HepG2 (cell line): ENCODE measurements around the gene CYTH2. TPM values are rescaled to one million over a fixed set of nuclear protein-coding genes. Genes with fewer than 3 reads are reported as not detected.

Source experiments
- ARHGAP35 ChIP-seq: sonication (generic); formaldehyde crosslinking; IDR thresholded peaks from 2 replicates; pipeline ENCODE4 v1.9.0; 2022; ENCODE audit warnings: mild to moderate bottlenecking, inconsistent platforms, moderate library complexity, missing genetic modification reagents, borderline replicate concordance
- ATF4 ChIP-seq, 2 experiments: fragments of 450-650 bp in 1 of 2; sonication (generic) in 1 of 2; formaldehyde crosslinking; IDR thresholded peaks; 2 replicates each; pipeline versions ENCODE4 v1.5.0 to v1.8.0; 2020 to 2022; ENCODE audit warnings: mild to moderate bottlenecking in 1 of 2, missing genetic modification reagents in 1 of 2
- ATM ChIP-seq: fragments of 450-650 bp; IDR thresholded peaks from 2 replicates; pipeline ENCODE4 v1.7.1; 2017; ENCODE audit warnings: mild to moderate bottlenecking, borderline replicate concordance
- EHMT2 ChIP-seq: fragments of 200-600 bp; sonication (generic); IDR thresholded peaks from 2 replicates; pipeline ENCODE4 v1.7.0; 2017; ENCODE audit warnings: antibody characterized with exemption, low read depth, low read length, borderline replicate concordance
- FOXA3 ChIP-seq: IDR thresholded peaks from 2 replicates; pipeline ENCODE4 v1.6.1; 2016; ENCODE audit warnings: missing genetic modification reagents, missing compliant biosample characterization
- MED13 ChIP-seq: sonication (generic); formaldehyde crosslinking; IDR thresholded peaks from 2 replicates; pipeline ENCODE4 v1.5.0; 2020; ENCODE audit warnings: missing genetic modification reagents
- NCOA2 ChIP-seq: sonication (generic); formaldehyde crosslinking; IDR thresholded peaks from 2 replicates; pipeline ENCODE4 v1.8.0; 2022; ENCODE audit warnings: inconsistent platforms
- PRMT3 ChIP-seq: sonication (generic); formaldehyde crosslinking; IDR thresholded peaks from 2 replicates; pipeline ENCODE4 v1.8.1; 2022; ENCODE audit warnings: low read depth, mild to moderate bottlenecking, moderate library complexity, missing genetic modification reagents, borderline replicate concordance
- REST ChIP-seq, 2 experiments: IDR thresholded peaks; 2 replicates each; pipeline ENCODE4 v1.6.1; 2011 to 2012; ENCODE audit warnings: low read length in 2 of 2, borderline replicate concordance in 1 of 2, low read depth in 1 of 2, mild to moderate bottlenecking in 1 of 2, moderate library complexity in 1 of 2
- SALL1 ChIP-seq: sonication (generic); formaldehyde crosslinking; IDR thresholded peaks from 2 replicates; pipeline ENCODE4 v1.8.0; 2022; ENCODE audit warnings: mild to moderate bottlenecking, missing genetic modification reagents
- SP5 ChIP-seq: IDR thresholded peaks from 2 replicates; pipeline ENCODE4 v1.6.1; 2016; ENCODE audit warnings: low read depth, borderline replicate concordance
- ZBTB7A ChIP-seq: sonication (generic); formaldehyde crosslinking; IDR thresholded peaks from 2 replicates; pipeline ENCODE4 v1.8.0; 2022; ENCODE audit warnings: mild to moderate bottlenecking, missing genetic modification reagents
- ZNF160 ChIP-seq: sonication (generic); formaldehyde crosslinking; IDR thresholded peaks from 2 replicates; pipeline ENCODE4 v1.8.0; 2022; ENCODE audit warnings: mild to moderate bottlenecking, inconsistent platforms, missing genetic modification reagents
- ZNF17 ChIP-seq: sonication (generic); formaldehyde crosslinking; IDR thresholded peaks from 2 replicates; pipeline ENCODE4 v1.5.0; 2020; ENCODE audit warnings: mild to moderate bottlenecking, missing genetic modification reagents
- ZNF331 ChIP-seq: sonication (generic); formaldehyde crosslinking; IDR thresholded peaks from 2 replicates; pipeline ENCODE4 v1.4.0; 2020; ENCODE audit warnings: missing genetic modification reagents
- ZNF644 ChIP-seq: IDR thresholded peaks from 2 replicates; pipeline ENCODE4 v1.6.1; 2016; ENCODE audit warnings: low read depth
- ZNF788 ChIP-seq: sonication (generic); formaldehyde crosslinking; IDR thresholded peaks from 2 replicates; pipeline ENCODE4 v1.5.0; 2020; ENCODE audit warnings: mild to moderate bottlenecking, missing genetic modification reagents, borderline replicate concordance
- ZNF792 ChIP-seq: IDR thresholded peaks from 2 replicates; pipeline ENCODE4 v1.6.1; 2016
- polyA plus RNA-seq, 8 experiments: library from polyadenylated mRNA; depleted of rRNA in 3 of 8; stranded (reverse) in 7 of 8; unstranded in 1 of 8; fragments of >200 nt; fragmentation: Illumina TruSeq in 4 of 8; extraction: Trizol in 4 of 8; gene quantifications; 2 replicates each; pipeline versions ENCODE4 v1.2.1 to v1.2.3, GENCODE V29; 2011 to 2016; ENCODE audit warnings: low read depth in 4 of 8, missing spikeins in 1 of 8, mixed read lengths in 1 of 8; ENCODE audit not compliant: insufficient read depth in 1 of 8
- total RNA-seq, 5 experiments: library from RNA; depleted of rRNA; stranded (reverse); fragments of >200 nt; fragmentation: Illumina TruSeq; extraction: Trizol; gene quantifications; 2 replicates each; pipeline ENCODE4 v1.2.3, GENCODE V29; 2016; ENCODE audit warnings: low read depth in 1 of 5
- TF ChIP-seq, protein P1 (sequence below): IDR thresholded peaks from 2 replicates; pipeline ENCODE4 v1.6.1; 2016; ENCODE audit warnings: missing compliant biosample characterization, missing genetic modification reagents, borderline replicate concordance
- TF ChIP-seq, protein P2 (sequence below): IDR thresholded peaks from 2 replicates; pipeline ENCODE4 v1.6.1; 2016; ENCODE audit warnings: low read depth, borderline replicate concordance
- TF ChIP-seq, protein P3 (sequence below): IDR thresholded peaks from 2 replicates; pipeline ENCODE4 v1.6.1; 2016; ENCODE audit warnings: missing genetic modification reagents, missing compliant biosample characterization

CYTH2 gene
- total and polyA plus RNA-seq, 2 of the 13 experiments (the other 11 are each of a cell fraction or from before 2014, with no cell fraction given) = 16.5 to 39.3 TPM

DNA sequence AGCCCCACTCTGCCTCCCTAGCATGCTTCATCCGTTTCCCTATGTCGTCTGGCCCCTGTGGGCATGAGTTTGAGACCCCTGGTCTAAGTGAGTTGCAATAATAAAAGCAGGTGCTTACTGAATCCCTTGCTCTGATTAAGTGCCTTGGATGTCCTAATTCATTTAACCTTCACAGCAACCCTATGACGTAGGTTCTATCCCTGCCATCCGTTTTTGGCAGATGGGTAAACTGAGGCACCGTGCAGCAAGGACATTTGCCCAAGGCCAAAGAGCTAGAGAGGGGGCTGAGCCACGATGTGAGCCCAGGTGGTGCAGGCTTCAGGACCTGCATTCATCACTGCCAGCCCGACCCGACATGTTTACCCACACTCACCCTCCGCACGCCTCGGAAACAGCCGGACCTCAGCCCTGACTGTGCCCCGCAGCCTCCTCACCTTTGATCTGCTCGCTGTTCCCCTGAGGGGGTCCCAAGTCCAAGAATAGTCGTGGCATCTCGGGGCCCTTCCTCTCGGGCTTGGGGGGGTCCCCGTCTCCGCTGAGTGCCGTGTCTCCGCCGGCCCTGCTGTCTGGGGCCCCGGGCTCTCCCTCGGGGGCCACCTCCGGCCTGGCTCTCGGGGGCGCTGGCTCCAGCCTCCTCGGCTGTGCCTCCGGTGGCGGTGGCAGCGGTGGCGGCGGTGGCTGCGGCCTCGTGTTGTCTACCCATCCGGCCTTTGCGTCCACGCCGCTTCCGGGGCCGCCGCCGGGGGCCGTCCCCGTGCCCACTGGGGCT, 28.0 kb downstream of the CYTH2 start (continued):
- TF ChIP-seq, protein P1, sequence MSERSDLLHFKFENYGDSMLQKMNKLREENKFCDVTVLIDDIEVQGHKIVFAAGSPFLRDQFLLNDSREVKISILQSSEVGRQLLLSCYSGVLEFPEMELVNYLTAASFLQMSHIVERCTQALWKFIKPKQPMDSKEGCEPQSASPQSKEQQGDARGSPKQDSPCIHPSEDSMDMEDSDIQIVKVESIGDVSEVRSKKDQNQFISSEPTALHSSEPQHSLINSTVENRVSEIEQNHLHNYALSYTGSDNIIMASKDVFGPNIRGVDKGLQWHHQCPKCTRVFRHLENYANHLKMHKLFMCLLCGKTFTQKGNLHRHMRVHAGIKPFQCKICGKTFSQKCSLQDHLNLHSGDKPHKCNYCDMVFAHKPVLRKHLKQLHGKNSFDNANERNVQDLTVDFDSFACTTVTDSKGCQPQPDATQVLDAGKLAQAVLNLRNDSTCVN (CRISPR knock-in tag) = 0 out of 2 replicates have a peak, but pooled peaks have one; percentile 17
- TF ChIP-seq ZNF788 (CRISPR knock-in tag) = peak; percentile 30; the same call in 1 of the 2 replicates
- peak; percentile 34; the same call in 1 of the 2 replicates for TF ChIP-seq ZBTB7A (CRISPR knock-in tag)
- TF ChIP-seq ZNF644 (CRISPR knock-in tag) = 0 out of 2 replicates have a peak, but pooled peaks have one; percentile 33
- no peak for TF ChIP-seq REST (IDR thresholded peaks at IDR 0.05; ENCODE audit: borderline replicate concordance in 1 of 2, low read depth in 1 of 2, low read length in 2 of 2)
- TF ChIP-seq FOXA3 (CRISPR knock-in tag) = peak; percentile 78
- TF ChIP-seq, protein P2, sequence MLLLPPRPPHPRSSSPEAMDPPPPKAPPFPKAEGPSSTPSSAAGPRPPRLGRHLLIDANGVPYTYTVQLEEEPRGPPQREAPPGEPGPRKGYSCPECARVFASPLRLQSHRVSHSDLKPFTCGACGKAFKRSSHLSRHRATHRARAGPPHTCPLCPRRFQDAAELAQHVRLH = no peak; the same call in 1 of the 2 replicates
- TF ChIP-seq ZNF792 (CRISPR knock-in tag) = peak; percentile 28; the same call in 1 of the 2 replicates
- TF ChIP-seq, protein P3, sequence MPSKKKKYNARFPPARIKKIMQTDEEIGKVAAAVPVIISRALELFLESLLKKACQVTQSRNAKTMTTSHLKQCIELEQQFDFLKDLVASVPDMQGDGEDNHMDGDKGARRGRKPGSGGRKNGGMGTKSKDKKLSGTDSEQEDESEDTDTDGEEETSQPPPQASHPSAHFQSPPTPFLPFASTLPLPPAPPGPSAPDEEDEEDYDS (CRISPR knock-in tag) = peak; percentile 30; the same call in 1 of the 2 replicates
- TF ChIP-seq ATF4 (CRISPR knock-in tag; IDR thresholded peaks at IDR 0.05) = no peak
- peak; percentile 47; the same call in 1 of the 2 replicates for TF ChIP-seq ARHGAP35 (CRISPR knock-in tag)
- TF ChIP-seq ZNF160 (CRISPR knock-in tag) = 0 out of 2 replicates have a peak, but pooled peaks have one; percentile 44
- peak; percentile 39; the same call in 1 of the 2 replicates for TF ChIP-seq SALL1 (CRISPR knock-in tag)
- no peak for TF ChIP-seq EHMT2
- no peak for TF ChIP-seq MED13 (CRISPR knock-in tag)
- TF ChIP-seq NCOA2 = 0 out of 2 replicates have a peak, but pooled peaks have one; percentile 24
- TF ChIP-seq SP5 (CRISPR knock-in tag) = no peak
- TF ChIP-seq ATM = no peak
- no peak for TF ChIP-seq PRMT3 (CRISPR knock-in tag)
- TF ChIP-seq ZNF17 = no peak
- TF ChIP-seq ZNF331 (CRISPR knock-in tag) = 0 out of 2 replicates have a peak, but pooled peaks have one; percentile 20
